Testis (tissue), 3 donors: ENCODE results near the gene FAM50B. TPM values are rescaled to one million over a fixed set of nuclear protein-coding genes. Genes with fewer than 3 reads are reported as not detected.

Experiments
- DNase-seq: peaks from one replicate; pipeline ENCODE4 v3.0.0-alpha.2; 2019
- H3K27ac ChIP-seq, 2 donors: fragments of 200-600 bp; sonication (generic); one replicate each; pipeline ENCODE4 v1.5.1; 2019
- H3K27me3 ChIP-seq: fragments of 200-600 bp; sonication (generic); one replicate; pipeline ENCODE4 v1.5.1; 2019
- H3K36me3 ChIP-seq: fragments of 200-600 bp; sonication (generic); one replicate; pipeline ENCODE4 v1.5.1; 2017; ENCODE audit warnings: low read depth; ENCODE audit errors: missing control alignments
- H3K4me1 ChIP-seq: fragments of 200-600 bp; sonication (generic); one replicate; pipeline ENCODE4 v1.5.1; 2019
- H3K4me3 ChIP-seq, 2 donors: fragments of 200-600 bp; sonication (generic); one replicate each; pipeline ENCODE4 v1.5.1; 2017 to 2019
- H3K9me3 ChIP-seq: fragments of 200-600 bp; sonication (generic); one replicate; pipeline ENCODE4 v1.5.1; 2017
- CTCF ChIP-seq, 3 experiments: fragments of 450-650 bp in 2 of 3; fragments of 200-600 bp in 1 of 3; sonication (generic) in 1 of 3; IDR thresholded peaks; one replicate each; pipeline ENCODE4 v1.5.1; 2016 to 2019; ENCODE audit warnings: antibody characterized with exemption in 3 of 3, mild to moderate bottlenecking in 2 of 3, moderate library complexity in 1 of 3
- POLR2A ChIP-seq: fragments of 450-650 bp; IDR thresholded peaks from one replicate; pipeline ENCODE4 v1.6.1; 2017; ENCODE audit warnings: antibody characterized with exemption, mild to moderate bottlenecking, moderate library complexity
- WGBS, 2 donors: methylation state at CpG; one replicate each; pipeline ENCODE4 v1.1.5; 2018; 5-methylcytosine and 5-hydroxymethylcytosine counted together
- intact Hi-C: fragments of 100-400 bp; cut with DNase I; formaldehyde crosslinking; loops from one replicate; pipeline ENCODE4 v1.15.1; 2023; ENCODE audit warnings: low total_unique reads
- polyA plus RNA-seq: library from polyadenylated mRNA; stranded (reverse); fragments of 350-450 nt; fragmentation: Illumina TruSeq; extraction: RNeasy Lipid Tissue Mini Kit (QIAGEN cat#74804); gene quantifications from one replicate; pipeline ENCODE4 v1.2.3, GENCODE V29; 2014; ENCODE audit warnings: low read depth, low replicate concordance; ENCODE audit not compliant: insufficient read depth
- total RNA-seq, 2 donors: library from RNA; depleted of rRNA; stranded (reverse); fragments of >200 nt; gene quantifications; one replicate each; pipeline ENCODE4 v1.2.3, GENCODE V29; 2016

The FAM50B gene
- total and polyA plus RNA-seq, 3 donors from 2014 or later, result 24.5 to 38.6 (median 27.4) TPM

- no peaks in the 10 kb centered on the region for H3K27me3 ChIP-seq
- H3K36me3 ChIP-seq, result no peaks in the 10 kb centered on the region
- no peak overlapping the region for H3K27ac ChIP-seq
- WGBS, 2 donors, result 73 to 75% methylated on average over 10 to 12 of the region's 12 CpGs
- no peak for TF ChIP-seq CTCF (IDR thresholded peaks at IDR 0.05)
- TF ChIP-seq POLR2A, result no peak
- H3K4me3 ChIP-seq, result no peak overlapping the region
- peaks cover 1% of the 10 kb centered on the region for H3K4me1 ChIP-seq
- no peaks in the 10 kb centered on the region for H3K9me3 ChIP-seq
- intact Hi-C loops, result loop anchor here (10.0 kb wide), 1 partner anchor 75 kb away; no protein-coding TSS in a partner anchor
- no peak for DNase-seq
Observed at GRCh38 chr6:3819161-3820110, 29.7 kb upstream of the FAM50B start.

- intact Hi-C loops, result loop anchor here (10.0 kb wide), 1 partner anchor 76 kb away; no protein-coding TSS in a partner anchor
- Histone ChIP-seq H3K27me3 (no peaks in the 10 kb centered on the region), H3K4me3 (no peak overlapping the region), H3K9me3 (no peaks in the 10 kb centered on the region), H3K4me1 (peaks cover 13% of the 10 kb centered on the region), H3K27ac (no peak overlapping the region), H3K36me3 (no peaks in the 10 kb centered on the region)
- TF ChIP-seq CTCF (IDR thresholded peaks at IDR 0.05), result no peak
- TF ChIP-seq POLR2A, result no peak
- DNase-seq, result no peak
- WGBS, 2 donors, result 71 to 85% methylated on average over 4 to 8 of the region's 8 CpGs
Observed at GRCh38 chr6:3820563-3820962, 28.6 kb upstream of the FAM50B start.

GRCh38 chr6:3822747-3823445 is 26.3 kb upstream of the FAM50B start:
- no peak overlapping the region for H3K27ac ChIP-seq
- peak; percentile 59 for DNase-seq
- peaks cover 22% of the 10 kb centered on the region for H3K4me1 ChIP-seq
- no peaks in the 10 kb centered on the region for H3K27me3 ChIP-seq
- intact Hi-C loops, result loop anchor here (10.0 kb wide), 1 partner anchor 78 kb away; no protein-coding TSS in a partner anchor
- no peaks in the 10 kb centered on the region for H3K36me3 ChIP-seq
- no peaks in the 10 kb centered on the region for H3K9me3 ChIP-seq
- 74 to 79% methylated on average over 14 of the region's 14 CpGs for WGBS, 2 donors
- TF ChIP-seq POLR2A, result no peak
- TF ChIP-seq CTCF (IDR thresholded peaks at IDR 0.05), result no peak
- H3K4me3 ChIP-seq, result no peak overlapping the region

GRCh38 chr6:3823671-3824070 is 25.5 kb upstream of the FAM50B start:
- H3K27ac ChIP-seq, result no peak overlapping the region
- H3K36me3 ChIP-seq, result no peaks in the 10 kb centered on the region
- no peaks in the 10 kb centered on the region for H3K27me3 ChIP-seq
- no peak for DNase-seq
- intact Hi-C loops, result loop anchor here (10.0 kb wide), 1 partner anchor 79 kb away; no protein-coding TSS in a partner anchor
- 90% methylated on average over 6 of the region's 6 CpGs for WGBS, 2 donors
- H3K9me3 ChIP-seq, result no peaks in the 10 kb centered on the region
- H3K4me3 ChIP-seq, result no peak overlapping the region
- TF ChIP-seq CTCF (IDR thresholded peaks at IDR 0.05), result no peak
- no peak for TF ChIP-seq POLR2A
- peaks cover 22% of the 10 kb centered on the region for H3K4me1 ChIP-seq
